MV-4-11 (cell line): ENCODE data around the gene H2BW2.
"Not testable (repeated sequence)": the region's sequence is repeated elsewhere in the genome, so short reads cannot be mapped to it uniquely, and the experiment has no call there.

ENCODE experiments used
- DNase-seq: peaks from one replicate; lab custom pipeline; 2025; lab: John Stamatoyannopoulos, UW

Gene H2BW2

GRCh38 chrX:104039689-104040505, at the start of gene H2BW2:
TSS of gene H2BW2 (plus strand) at chrX:104039956. CDS start at chrX:104039995, 39 bp downstream.
- DNase-seq, result no peak

GRCh38 chrX:103999234-103999633, 40.5 kb upstream of the H2BW2 start:
- DNase-seq, result no peak

GRCh38 chrX:104008831-104009230, 30.9 kb upstream of the H2BW2 start:
- no peak for DNase-seq

GRCh38 chrX:104013158-104013557, 26.6 kb upstream of the H2BW2 start:
- no peak for DNase-seq

- DNase-seq, result no peak
Measured at GRCh38 chrX:104013606-104014005, 26.1 kb upstream of the H2BW2 start, which contains the start of gene H2BW1. TSS of gene H2BW1 (minus strand) at chrX:104013708. CDS start at chrX:104013576, 132 bp downstream.

- DNase-seq, result not testable (repeated sequence)
Measured at GRCh38 chrX:104015576-104015975, 24.2 kb upstream of the H2BW2 start.

- DNase-seq, result no peak
Measured at GRCh38 chrX:104018126-104018525, 21.6 kb upstream of the H2BW2 start.

- no peak for DNase-seq
Measured at GRCh38 chrX:104041003-104041402, 1.2 kb downstream of the H2BW2 start.

GRCh38 chrX:104045642-104046041, 5.9 kb downstream of the H2BW2 start:
- DNase-seq, result no peak

- no peak for DNase-seq
Measured at GRCh38 chrX:104047171-104047570, 7.4 kb downstream of the H2BW2 start.

- DNase-seq, result not testable (repeated sequence)
Measured at GRCh38 chrX:104054956-104055355, 15.2 kb downstream of the H2BW2 start.

- not testable (repeated sequence) for DNase-seq
Measured at GRCh38 chrX:104062636-104063035, 22.9 kb downstream of the H2BW2 start.

GRCh38 chrX:104075778-104076445, 36.2 kb downstream of the H2BW2 start, which contains the start of gene TMSB15C:
TSS of gene TMSB15C (minus strand) at chrX:104076236.
- DNase-seq, result not testable (repeated sequence)

- DNase-seq, result not testable (repeated sequence)
Measured at GRCh38 chrX:104077854-104078253, 38.1 kb downstream of the H2BW2 start.

- no peak for DNase-seq
Measured at GRCh38 chrX:104084063-104084462, 44.3 kb downstream of the H2BW2 start.

- no peak for DNase-seq
Measured at GRCh38 chrX:104084534-104085277, 45.0 kb downstream of the H2BW2 start.

- no peak for DNase-seq
Measured at GRCh38 chrX:104085477-104085876, 45.7 kb downstream of the H2BW2 start.

GRCh38 chrX:104085919-104086318, 46.2 kb downstream of the H2BW2 start:
- DNase-seq, result no peak
